OCI-LY7 (cell line): ENCODE results near the gene LPIN3.

Experiments
- CTCF ChIP-seq: fragments of 200-600 bp; sonication (generic); conservative IDR thresholded peaks from 2 replicates; pipeline ENCODE4 v1.5.1; 2014; ENCODE audit warnings: mild to moderate bottlenecking, antibody characterized with exemption, low read length, moderate library complexity, mixed read lengths
- EZH2phosphoT487 ChIP-seq: fragments of 200-600 bp; sonication (generic); IDR thresholded peaks from 2 replicates; pipeline ENCODE4 v1.6.1; 2018; ENCODE audit warnings: low read depth, borderline replicate concordance, mild to moderate bottlenecking, mixed run types, antibody characterized with exemption, low read length, moderate library complexity, mixed read lengths

GRCh38 chr20:41393705-41394066 is 53.1 kb downstream of the LPIN3 start:
- no peak for TF ChIP-seq CTCF
- no peak for TF ChIP-seq EZH2phosphoT487
